Ovary (tissue), 3 donors: ENCODE measurements around the gene CPNE4.

Experiments
- CTCF ChIP-seq, 3 donors: fragments of 450-650 bp in 2 of 3; fragments of 200-600 bp in 1 of 3; IDR thresholded peaks; one replicate each; pipeline versions ENCODE4 v1.5.1 to v1.8.0; 2016 to 2022; ENCODE audit warnings: antibody characterized with exemption in 3 of 3, mild to moderate bottlenecking in 1 of 3
- EP300 ChIP-seq: sonication (generic); formaldehyde crosslinking; IDR thresholded peaks from one replicate; pipeline ENCODE4 v1.6.1; 2017; ENCODE audit warnings: antibody characterized with exemption
- donor health status: DM: no; HTN: no; CAD: no.

- no peak for TF ChIP-seq CTCF (IDR thresholded peaks at IDR 0.05)
- no peak for TF ChIP-seq EP300
Observed at GRCh38 chr3:131989318-131989717, 45.5 kb downstream of the CPNE4 start.
